Breast epithelium (tissue), 3 donors: ENCODE data around the gene ZBTB48.

Source experiments
- CTCF ChIP-seq, 3 donors: fragments of 450-650 bp; IDR thresholded peaks; one replicate each; pipeline ENCODE4 v1.5.1; 2016 to 2017; ENCODE audit warnings: antibody characterized with exemption in 3 of 3, mild to moderate bottlenecking in 3 of 3, moderate library complexity in 3 of 3
- POLR2A ChIP-seq: fragments of 450-650 bp; IDR thresholded peaks from one replicate; pipeline ENCODE4 v1.6.1; 2016; ENCODE audit warnings: antibody characterized with exemption, mild to moderate bottlenecking, moderate library complexity

- TF ChIP-seq CTCF (IDR thresholded peaks at IDR 0.05) (no peak), POLR2A (no peak)
Observed at GRCh38 chr1:6627841-6628545, 48.2 kb downstream of the ZBTB48 start.
